ENCODE measurements around the gene CLEC16A.

Gene CLEC16A

GRCh38 chr16:11066261-11066870 is 122.0 kb downstream of the CLEC16A start:
- TF ChIP-seq, protein P1, sequence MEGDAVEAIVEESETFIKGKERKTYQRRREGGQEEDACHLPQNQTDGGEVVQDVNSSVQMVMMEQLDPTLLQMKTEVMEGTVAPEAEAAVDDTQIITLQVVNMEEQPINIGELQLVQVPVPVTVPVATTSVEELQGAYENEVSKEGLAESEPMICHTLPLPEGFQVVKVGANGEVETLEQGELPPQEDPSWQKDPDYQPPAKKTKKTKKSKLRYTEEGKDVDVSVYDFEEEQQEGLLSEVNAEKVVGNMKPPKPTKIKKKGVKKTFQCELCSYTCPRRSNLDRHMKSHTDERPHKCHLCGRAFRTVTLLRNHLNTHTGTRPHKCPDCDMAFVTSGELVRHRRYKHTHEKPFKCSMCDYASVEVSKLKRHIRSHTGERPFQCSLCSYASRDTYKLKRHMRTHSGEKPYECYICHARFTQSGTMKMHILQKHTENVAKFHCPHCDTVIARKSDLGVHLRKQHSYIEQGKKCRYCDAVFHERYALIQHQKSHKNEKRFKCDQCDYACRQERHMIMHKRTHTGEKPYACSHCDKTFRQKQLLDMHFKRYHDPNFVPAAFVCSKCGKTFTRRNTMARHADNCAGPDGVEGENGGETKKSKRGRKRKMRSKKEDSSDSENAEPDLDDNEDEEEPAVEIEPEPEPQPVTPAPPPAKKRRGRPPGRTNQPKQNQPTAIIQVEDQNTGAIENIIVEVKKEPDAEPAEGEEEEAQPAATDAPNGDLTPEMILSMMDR (IDR thresholded peaks at IDR 0.05; ENCODE audit: low read depth, low read length, missing control alignments): no peak
- no peak for DNase-seq (ENCODE audit: low read depth)

DNA sequence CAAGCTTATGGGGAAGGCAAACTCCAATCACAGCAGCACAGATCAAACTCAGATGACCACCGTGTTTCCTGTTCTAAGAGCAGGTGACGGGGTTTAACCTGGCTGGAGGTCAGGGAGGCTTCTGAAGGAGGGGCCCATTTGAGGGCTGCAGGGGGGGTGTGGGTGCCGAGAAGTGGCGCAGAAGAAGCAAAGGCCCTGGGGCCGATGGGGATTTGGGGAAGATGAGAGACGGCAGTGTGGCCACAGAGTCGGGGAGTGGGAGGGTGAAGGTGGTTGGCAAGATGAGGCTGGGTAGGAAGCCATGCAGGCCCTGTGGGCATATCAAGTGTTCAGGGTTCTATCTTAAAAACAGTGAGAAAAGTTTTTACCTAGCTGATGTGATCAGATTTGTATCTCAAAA is 122.9 kb downstream of the CLEC16A start:
- no peak overlapping the region for H3K4me3 ChIP-seq (ENCODE audit: low read depth, low read length)
- DNase-seq (ENCODE audit: low read depth): no peak
- TF ChIP-seq, protein P1 (IDR thresholded peaks at IDR 0.05; ENCODE audit: low read depth, low read length, missing control alignments): no peak

More at GRCh38 chr16:11066261-11066870, 122.0 kb downstream of the CLEC16A start:
- H3K4me3 ChIP-seq (ENCODE audit: low read depth, low read length): no peak overlapping the region

DNA sequence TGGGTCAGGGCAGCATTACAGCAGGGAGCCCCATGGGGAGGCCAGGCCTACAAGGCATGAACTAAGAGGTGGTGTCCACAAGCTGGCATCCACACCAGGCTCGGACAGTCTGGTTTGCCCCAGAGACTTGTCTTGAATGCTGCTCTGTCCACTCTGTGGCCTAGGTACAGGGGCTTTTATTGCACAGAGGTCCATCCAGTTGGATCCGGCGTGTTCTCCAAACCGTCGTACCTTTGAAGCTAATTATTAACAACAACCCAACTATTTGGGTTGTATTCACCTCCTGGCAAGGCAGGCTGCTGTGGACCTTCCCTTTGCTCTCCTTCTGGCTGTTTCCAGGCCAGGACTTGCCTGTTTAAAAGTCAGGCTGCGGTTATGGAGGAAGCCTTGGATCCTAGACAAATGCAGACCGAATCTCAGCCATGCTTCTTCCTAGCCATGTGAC is 123.4 kb downstream of the CLEC16A start:
- no peak for DNase-seq (ENCODE audit: low read depth)
- TF ChIP-seq, protein P1 (IDR thresholded peaks at IDR 0.05; ENCODE audit: low read depth, low read length, missing control alignments): no peak
- H3K4me3 ChIP-seq (ENCODE audit: low read depth, low read length): no peak overlapping the region

- DNase-seq (ENCODE audit: low read depth): no peak
- H3K4me3 ChIP-seq (ENCODE audit: low read depth, low read length): no peak overlapping the region
- TF ChIP-seq, protein P1 (IDR thresholded peaks at IDR 0.05; ENCODE audit: low read depth, low read length, missing control alignments): no peak
Measured at GRCh38 chr16:11071829-11072228, 127.5 kb downstream of the CLEC16A start.

DNA sequence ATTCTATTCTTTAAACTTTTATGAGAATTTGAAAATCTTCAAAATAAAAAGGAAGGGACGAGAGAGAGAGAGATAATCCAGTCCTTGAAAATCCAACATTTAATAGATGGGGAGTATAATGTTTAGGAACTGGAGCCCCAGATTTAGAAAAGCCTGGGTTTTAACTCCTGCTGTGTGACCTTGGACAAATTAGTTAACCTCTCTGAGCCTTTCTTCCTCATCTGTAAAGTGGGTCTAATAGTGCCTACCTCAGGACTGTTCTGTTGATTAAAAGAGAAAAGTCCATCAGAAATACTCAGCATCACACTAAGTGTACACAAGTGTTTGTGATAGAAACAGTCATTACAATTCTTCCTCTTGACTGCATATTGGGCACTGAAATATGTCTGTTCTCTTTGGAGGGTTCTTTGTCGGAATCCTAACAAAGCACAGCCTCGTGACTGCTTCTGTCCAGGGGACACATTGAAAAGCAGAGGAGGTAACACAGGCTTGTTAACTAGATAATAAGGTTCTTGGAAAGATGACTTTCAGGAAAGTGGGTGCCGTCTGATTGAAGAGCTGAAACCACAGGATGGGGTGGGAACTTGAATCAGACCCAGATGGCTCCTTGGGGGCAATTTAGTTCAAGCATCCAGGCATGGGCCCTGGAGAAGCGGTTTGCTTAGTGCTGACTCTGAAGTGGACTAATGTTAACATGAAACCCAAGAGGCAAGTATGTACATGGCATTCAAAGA is 128.2 kb downstream of the CLEC16A start:
- DNase-seq (ENCODE audit: low read depth): no peak
- H3K4me3 ChIP-seq (ENCODE audit: low read depth, low read length): no peak overlapping the region
- TF ChIP-seq, protein P1 (IDR thresholded peaks at IDR 0.05; ENCODE audit: low read depth, low read length, missing control alignments): no peak

DNA sequence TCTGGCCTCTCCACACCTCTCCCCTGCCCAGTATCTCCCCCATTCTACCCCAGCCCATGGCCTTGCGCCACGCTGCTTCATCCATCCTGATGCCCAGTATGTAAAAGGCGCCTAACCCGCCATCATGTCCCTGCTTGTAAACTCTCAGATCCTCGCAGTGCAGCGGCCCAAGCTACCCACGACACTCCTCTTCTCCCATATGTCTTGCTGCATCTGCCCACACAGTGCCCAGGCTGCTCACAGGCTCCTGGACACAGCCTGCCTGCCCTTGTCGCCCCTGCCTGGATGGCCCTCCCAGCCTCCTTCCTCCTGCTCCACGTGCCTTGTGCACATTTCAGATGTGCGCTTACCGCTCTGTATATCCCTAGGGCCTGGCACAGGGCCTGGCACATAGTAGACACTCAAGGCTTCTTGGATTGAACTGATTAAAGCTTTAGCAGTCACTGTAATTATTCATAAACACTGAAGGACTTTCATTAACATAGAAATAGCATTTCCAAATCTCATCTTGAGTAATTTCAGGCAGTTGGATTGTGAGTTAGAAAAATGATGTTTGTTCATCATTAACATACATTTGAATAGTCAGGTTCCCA is 129.1 kb downstream of the CLEC16A start:
- DNase-seq (ENCODE audit: low read depth): no peak
- no peak overlapping the region for H3K4me3 ChIP-seq (ENCODE audit: low read depth, low read length)
- TF ChIP-seq, protein P1 (IDR thresholded peaks at IDR 0.05; ENCODE audit: low read depth, low read length, missing control alignments): no peak
